WTC11 (cell line): ENCODE results near the gene TNFAIP2. TPM values are rescaled to one million over a fixed set of nuclear protein-coding genes. Genes with fewer than 3 reads are reported as not detected.
"Not testable (repeated sequence)": the region's sequence is repeated elsewhere in the genome, so short reads cannot be mapped to it uniquely, and the experiment has no call there.

ENCODE experiments used
- ATAC-seq: fragments of 200-7000 bp; cut with Tn5 transposase; 2 replicates; pipeline ENCODE4 v1.10.0; 2021; ENCODE audit warnings: mild to moderate bottlenecking, moderate library complexity
- CTCF ChIA-PET: fragments of 300-600 bp; sonication (Branson Sonifier 250); formaldehyde crosslinking; loops from one replicate; lab custom pipeline; 2021; ENCODE audit warnings: antibody characterized with exemption; lab: Charles Lee
- POLR2A ChIA-PET: fragments of 350-600 bp; sonication (Branson Sonifier 250); formaldehyde crosslinking; loops from one replicate; lab custom pipeline; 2021; ENCODE audit warnings: antibody characterized with exemption; lab: Charles Lee
- DNase-seq: peaks from one replicate; pipeline ENCODE4 v3.0.0; 2021; ENCODE audit warnings: low spot score
- H3K27ac Mint-ChIP-seq: 2 replicates; pipeline ENCODE4 v1.8.0; 2021; ENCODE audit warnings: mixed read lengths
- H3K27me3 Mint-ChIP-seq: 2 replicates; pipeline ENCODE4 v1.8.0; 2021; ENCODE audit warnings: low read depth, mild to moderate bottlenecking, moderate library complexity, mixed read lengths
- H3K36me3 Mint-ChIP-seq: 2 replicates; pipeline ENCODE4 v1.8.0; 2021; ENCODE audit warnings: mixed read lengths
- H3K4me1 Mint-ChIP-seq: 2 replicates; pipeline ENCODE4 v1.8.0; 2022; ENCODE audit warnings: mixed read lengths
- H3K4me3 Mint-ChIP-seq: 2 replicates; pipeline ENCODE4 v1.8.0; 2021; ENCODE audit warnings: mild to moderate bottlenecking, moderate library complexity, mixed read lengths
- H3K9me3 Mint-ChIP-seq: 2 replicates; pipeline ENCODE4 v1.8.0; 2021; ENCODE audit warnings: mixed read lengths
- CREB1 ChIP-seq: sonication (generic); formaldehyde crosslinking; IDR thresholded peaks from 2 replicates; pipeline ENCODE4 v1.8.0; 2023; ENCODE audit warnings: mild to moderate bottlenecking, missing genetic modification reagents
- EMX1 ChIP-seq: fragments of 250-450 bp; sonication (Bioruptor Pico); IDR thresholded peaks from 2 replicates; pipeline ENCODE4 v1.8.0; 2021; ENCODE audit warnings: mild to moderate bottlenecking
- NR2C2 ChIP-seq: sonication (generic); formaldehyde crosslinking; IDR thresholded peaks from 2 replicates; pipeline ENCODE4 v1.8.0; 2022; ENCODE audit warnings: mild to moderate bottlenecking, missing genetic modification reagents
- RELA ChIP-seq: sonication (generic); formaldehyde crosslinking; IDR thresholded peaks from 2 replicates; pipeline ENCODE4 v1.8.1; 2022; ENCODE audit warnings: missing genetic modification reagents, mild to moderate bottlenecking, borderline replicate concordance
- SMAD3 ChIP-seq: sonication (generic); formaldehyde crosslinking; IDR thresholded peaks from 2 replicates; pipeline ENCODE4 v1.8.0; 2022; ENCODE audit warnings: missing genetic modification reagents, mild to moderate bottlenecking, borderline replicate concordance
- TCF7 ChIP-seq: sonication (generic); formaldehyde crosslinking; IDR thresholded peaks from 2 replicates; pipeline ENCODE4 v1.8.0; 2022; ENCODE audit warnings: mild to moderate bottlenecking, low read depth, missing genetic modification reagents, moderate library complexity
- ZNF138 ChIP-seq: sonication (generic); formaldehyde crosslinking; conservative IDR thresholded peaks from 2 replicates; pipeline ENCODE4 v1.8.1; 2022; ENCODE audit warnings: mild to moderate bottlenecking, moderate library complexity, missing genetic modification reagents
- ZNF263 ChIP-seq: sonication (generic); formaldehyde crosslinking; IDR thresholded peaks from 2 replicates; pipeline ENCODE4 v1.8.1; 2022; ENCODE audit warnings: low read depth, mild to moderate bottlenecking, moderate library complexity, missing genetic modification reagents
- ZNF423 ChIP-seq: fragments of 250-450 bp; sonication (Bioruptor Pico); IDR thresholded peaks from 2 replicates; pipeline ENCODE4 v2.1.2; 2022; ENCODE audit warnings: mild to moderate bottlenecking, moderate library complexity
- total RNA-seq: library from RNA; stranded (reverse); gene quantifications from 3 replicates; pipeline ENCODE4 v1.2.3, GENCODE V29; 2021
- TF ChIP-seq, protein P1 (sequence below): sonication (generic); formaldehyde crosslinking; IDR thresholded peaks from 2 replicates; pipeline ENCODE4 v1.8.0; 2023; ENCODE audit warnings: mild to moderate bottlenecking, missing genetic modification reagents
- TF ChIP-seq, protein P2 (sequence below): sonication (generic); formaldehyde crosslinking; IDR thresholded peaks from 2 replicates; pipeline ENCODE4 v1.8.1; 2022; ENCODE audit warnings: mild to moderate bottlenecking, moderate library complexity, missing genetic modification reagents
- TF ChIP-seq, protein P3 (sequence below): sonication (generic); formaldehyde crosslinking; IDR thresholded peaks from 2 replicates; pipeline ENCODE4 v1.8.1; 2023; ENCODE audit warnings: mild to moderate bottlenecking, missing genetic modification reagents, moderate library complexity
- TF ChIP-seq, protein P4 (sequence below): sonication (generic); formaldehyde crosslinking; IDR thresholded peaks from 2 replicates; pipeline ENCODE4 v1.8.0; 2022; ENCODE audit warnings: mild to moderate bottlenecking, missing genetic modification reagents
- TF ChIP-seq, protein P5 (sequence below): sonication (generic); formaldehyde crosslinking; IDR thresholded peaks from 2 replicates; pipeline ENCODE4 v1.8.0; 2022; ENCODE audit warnings: missing genetic modification reagents
- TF ChIP-seq, protein P6 (sequence below): sonication (generic); formaldehyde crosslinking; IDR thresholded peaks from 2 replicates; pipeline ENCODE4 v1.8.0; 2022; ENCODE audit warnings: mild to moderate bottlenecking, missing genetic modification reagents
- TF ChIP-seq, protein P7 (sequence below): sonication (generic); formaldehyde crosslinking; IDR thresholded peaks from 2 replicates; pipeline ENCODE4 v1.8.1; 2023; ENCODE audit warnings: mild to moderate bottlenecking, missing genetic modification reagents

Gene TNFAIP2
- total RNA-seq, 1 experiment from 2014 or later, result 24.1 TPM

DNA sequence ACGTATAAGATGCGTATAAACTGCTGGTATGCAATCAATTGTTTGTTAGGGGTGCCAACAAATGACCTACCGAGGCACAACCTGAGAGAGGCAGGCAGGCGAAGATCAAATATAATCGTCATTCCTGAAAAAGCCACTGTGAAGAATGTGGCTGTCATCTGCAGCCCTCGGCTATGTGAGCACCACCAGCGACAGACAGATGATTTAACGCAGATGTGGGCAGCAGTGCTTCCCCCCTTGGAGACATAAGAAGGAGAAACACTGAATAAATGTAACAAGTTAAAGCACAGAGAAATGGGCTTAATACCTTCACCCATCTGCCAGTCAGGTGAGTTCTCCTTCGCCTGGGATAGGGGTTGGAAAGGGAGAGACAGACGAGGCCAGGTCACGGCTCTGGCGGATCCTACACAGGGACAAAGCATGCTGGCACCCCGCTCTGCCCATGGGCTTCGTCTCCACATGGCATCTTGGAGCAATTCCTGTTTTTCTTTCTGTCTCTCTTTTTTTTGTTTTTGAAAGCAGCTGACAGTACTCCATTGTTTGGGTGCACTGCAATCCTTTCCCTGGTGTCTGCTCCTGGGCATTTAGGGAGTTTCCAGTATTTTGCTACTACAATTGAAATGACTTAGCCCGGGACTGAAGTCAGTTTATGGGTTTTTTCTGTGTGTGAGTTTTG is 28.1 kb downstream of the TNFAIP2 start (continued):
- TF ChIP-seq, protein P1, sequence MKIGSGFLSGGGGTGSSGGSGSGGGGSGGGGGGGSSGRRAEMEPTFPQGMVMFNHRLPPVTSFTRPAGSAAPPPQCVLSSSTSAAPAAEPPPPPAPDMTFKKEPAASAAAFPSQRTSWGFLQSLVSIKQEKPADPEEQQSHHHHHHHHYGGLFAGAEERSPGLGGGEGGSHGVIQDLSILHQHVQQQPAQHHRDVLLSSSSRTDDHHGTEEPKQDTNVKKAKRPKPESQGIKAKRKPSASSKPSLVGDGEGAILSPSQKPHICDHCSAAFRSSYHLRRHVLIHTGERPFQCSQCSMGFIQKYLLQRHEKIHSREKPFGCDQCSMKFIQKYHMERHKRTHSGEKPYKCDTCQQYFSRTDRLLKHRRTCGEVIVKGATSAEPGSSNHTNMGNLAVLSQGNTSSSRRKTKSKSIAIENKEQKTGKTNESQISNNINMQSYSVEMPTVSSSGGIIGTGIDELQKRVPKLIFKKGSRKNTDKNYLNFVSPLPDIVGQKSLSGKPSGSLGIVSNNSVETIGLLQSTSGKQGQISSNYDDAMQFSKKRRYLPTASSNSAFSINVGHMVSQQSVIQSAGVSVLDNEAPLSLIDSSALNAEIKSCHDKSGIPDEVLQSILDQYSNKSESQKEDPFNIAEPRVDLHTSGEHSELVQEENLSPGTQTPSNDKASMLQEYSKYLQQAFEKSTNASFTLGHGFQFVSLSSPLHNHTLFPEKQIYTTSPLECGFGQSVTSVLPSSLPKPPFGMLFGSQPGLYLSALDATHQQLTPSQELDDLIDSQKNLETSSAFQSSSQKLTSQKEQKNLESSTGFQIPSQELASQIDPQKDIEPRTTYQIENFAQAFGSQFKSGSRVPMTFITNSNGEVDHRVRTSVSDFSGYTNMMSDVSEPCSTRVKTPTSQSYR, result no peak
- TF ChIP-seq, protein P2, sequence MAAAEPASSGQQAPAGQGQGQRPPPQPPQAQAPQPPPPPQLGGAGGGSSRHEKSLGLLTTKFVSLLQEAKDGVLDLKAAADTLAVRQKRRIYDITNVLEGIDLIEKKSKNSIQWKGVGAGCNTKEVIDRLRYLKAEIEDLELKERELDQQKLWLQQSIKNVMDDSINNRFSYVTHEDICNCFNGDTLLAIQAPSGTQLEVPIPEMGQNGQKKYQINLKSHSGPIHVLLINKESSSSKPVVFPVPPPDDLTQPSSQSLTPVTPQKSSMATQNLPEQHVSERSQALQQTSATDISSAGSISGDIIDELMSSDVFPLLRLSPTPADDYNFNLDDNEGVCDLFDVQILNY, result no peak
- TF ChIP-seq EMX1 (CRISPR knock-in tag), result no peak
- no peak for TF ChIP-seq NR2C2 (CRISPR knock-in tag)
- TF ChIP-seq, protein P3, sequence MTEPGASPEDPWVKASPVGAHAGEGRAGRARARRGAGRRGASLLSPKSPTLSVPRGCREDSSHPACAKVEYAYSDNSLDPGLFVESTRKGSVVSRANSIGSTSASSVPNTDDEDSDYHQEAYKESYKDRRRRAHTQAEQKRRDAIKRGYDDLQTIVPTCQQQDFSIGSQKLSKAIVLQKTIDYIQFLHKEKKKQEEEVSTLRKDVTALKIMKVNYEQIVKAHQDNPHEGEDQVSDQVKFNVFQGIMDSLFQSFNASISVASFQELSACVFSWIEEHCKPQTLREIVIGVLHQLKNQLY (CRISPR knock-in tag), result no peak
- TF ChIP-seq, protein P4, sequence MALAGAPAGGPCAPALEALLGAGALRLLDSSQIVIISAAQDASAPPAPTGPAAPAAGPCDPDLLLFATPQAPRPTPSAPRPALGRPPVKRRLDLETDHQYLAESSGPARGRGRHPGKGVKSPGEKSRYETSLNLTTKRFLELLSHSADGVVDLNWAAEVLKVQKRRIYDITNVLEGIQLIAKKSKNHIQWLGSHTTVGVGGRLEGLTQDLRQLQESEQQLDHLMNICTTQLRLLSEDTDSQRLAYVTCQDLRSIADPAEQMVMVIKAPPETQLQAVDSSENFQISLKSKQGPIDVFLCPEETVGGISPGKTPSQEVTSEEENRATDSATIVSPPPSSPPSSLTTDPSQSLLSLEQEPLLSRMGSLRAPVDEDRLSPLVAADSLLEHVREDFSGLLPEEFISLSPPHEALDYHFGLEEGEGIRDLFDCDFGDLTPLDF (CRISPR knock-in tag), result no peak

DNA sequence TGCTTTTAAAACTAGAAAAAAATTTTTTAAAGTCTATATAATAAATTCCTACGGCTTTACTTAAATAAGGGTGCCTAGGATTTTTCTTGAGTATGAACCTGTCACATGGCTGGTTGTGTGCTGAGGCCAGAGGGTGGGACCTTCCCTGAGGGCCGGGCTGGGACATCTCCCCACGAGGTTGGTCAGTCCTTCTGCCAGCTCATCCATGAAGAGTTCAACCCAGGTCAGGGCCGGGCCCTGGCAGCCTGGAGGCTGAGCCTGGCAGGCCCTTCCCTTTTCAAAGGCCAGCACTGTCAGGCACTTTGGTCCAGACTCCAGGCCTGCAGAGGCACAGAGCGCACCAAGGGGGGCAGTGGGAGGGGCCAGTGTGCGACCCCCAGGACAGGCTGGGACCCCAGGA is 31.7 kb downstream of the TNFAIP2 start:
- CTCF ChIA-PET, result no interaction called here
- no peak for TF ChIP-seq TCF7 (CRISPR knock-in tag)
- TF ChIP-seq, all 79 proteins: peak for 0
- Mint-ChIP-seq H3K27me3 (no peaks in the 10 kb centered on the region), H3K9me3 (no peaks in the 10 kb centered on the region), H3K36me3 (no peaks in the 10 kb centered on the region), H3K4me3 (no peak overlapping the region), H3K4me1 (0 out of 2 replicates have a peak, but pooled peaks cover 6% of the 10 kb centered on the region), H3K27ac (no peak overlapping the region)
- DNase-seq, result no peak
- POLR2A ChIA-PET, result no interaction called here
- no peak for ATAC-seq

DNA sequence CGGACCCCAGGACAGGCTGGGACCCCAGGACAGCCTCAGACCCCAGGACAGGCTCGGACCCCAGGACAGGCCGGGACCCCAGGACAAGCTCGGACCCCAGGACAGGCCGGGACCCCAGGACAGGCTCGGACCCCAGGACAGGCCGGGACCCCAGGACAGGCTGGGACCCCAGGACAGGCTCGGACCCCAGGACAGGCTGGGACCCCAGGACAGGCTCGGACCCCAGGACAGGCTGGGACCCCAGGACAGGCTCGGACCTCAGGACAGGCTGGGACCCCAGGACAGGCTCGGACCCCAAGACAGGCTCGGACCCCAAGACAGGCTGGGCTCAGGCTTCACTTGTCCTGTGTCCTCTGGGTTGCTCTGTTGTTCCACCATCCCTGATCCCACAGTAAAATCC is 32.2 kb downstream of the TNFAIP2 start:
- H3K27ac Mint-ChIP-seq, H3K36me3 Mint-ChIP-seq, H3K27me3 Mint-ChIP-seq, H3K4me1 Mint-ChIP-seq, DNase-seq, ATAC-seq, H3K9me3 Mint-ChIP-seq, H3K4me3 Mint-ChIP-seq, POLR2A ChIA-PET: not testable (repeated sequence)
- CTCF ChIA-PET, result interaction anchor here (3.0 kb wide), 1 partner anchor 14 kb away, joined by 25 read pairs; no protein-coding TSS in a partner anchor

DNA sequence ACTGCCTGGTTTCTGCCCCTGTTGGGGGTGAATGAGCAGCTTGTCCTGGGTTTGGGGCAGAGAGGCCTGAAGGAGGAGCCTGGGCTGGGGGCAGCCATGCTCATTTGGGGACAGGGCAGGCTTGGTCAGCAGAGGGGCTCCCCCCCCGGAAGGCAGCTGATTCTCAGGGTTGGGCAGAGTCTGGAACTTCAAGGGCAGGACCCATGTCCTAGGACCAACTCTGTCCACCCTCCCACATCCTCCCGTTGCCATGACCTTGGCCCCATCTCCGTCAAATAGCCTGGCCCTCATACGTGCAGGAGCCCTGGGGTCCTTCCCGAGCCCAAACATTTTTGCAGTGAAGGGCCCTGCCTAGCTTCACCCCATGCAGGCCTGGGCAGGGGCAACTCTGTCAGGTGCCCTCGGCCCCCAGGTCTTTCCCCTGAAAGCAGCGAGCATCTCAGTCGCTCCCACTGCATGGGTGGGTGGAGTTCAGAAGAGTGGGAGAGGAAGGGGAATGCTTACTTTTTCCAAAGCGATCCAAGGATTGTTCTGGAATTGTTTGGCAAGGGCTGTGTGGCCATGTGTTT is 32.6 kb downstream of the TNFAIP2 start:
- Mint-ChIP-seq H3K27ac (no peak overlapping the region), H3K36me3 (no peaks in the 10 kb centered on the region)
- ATAC-seq, result no peak
- TF ChIP-seq, protein P2, result no peak
- no peak for TF ChIP-seq RELA
- no peak for TF ChIP-seq ZNF138 (CRISPR knock-in tag)
- TF ChIP-seq ZNF263, result no peak
- TF ChIP-seq SMAD3 (CRISPR knock-in tag), result no peak
- TF ChIP-seq, protein P5, sequence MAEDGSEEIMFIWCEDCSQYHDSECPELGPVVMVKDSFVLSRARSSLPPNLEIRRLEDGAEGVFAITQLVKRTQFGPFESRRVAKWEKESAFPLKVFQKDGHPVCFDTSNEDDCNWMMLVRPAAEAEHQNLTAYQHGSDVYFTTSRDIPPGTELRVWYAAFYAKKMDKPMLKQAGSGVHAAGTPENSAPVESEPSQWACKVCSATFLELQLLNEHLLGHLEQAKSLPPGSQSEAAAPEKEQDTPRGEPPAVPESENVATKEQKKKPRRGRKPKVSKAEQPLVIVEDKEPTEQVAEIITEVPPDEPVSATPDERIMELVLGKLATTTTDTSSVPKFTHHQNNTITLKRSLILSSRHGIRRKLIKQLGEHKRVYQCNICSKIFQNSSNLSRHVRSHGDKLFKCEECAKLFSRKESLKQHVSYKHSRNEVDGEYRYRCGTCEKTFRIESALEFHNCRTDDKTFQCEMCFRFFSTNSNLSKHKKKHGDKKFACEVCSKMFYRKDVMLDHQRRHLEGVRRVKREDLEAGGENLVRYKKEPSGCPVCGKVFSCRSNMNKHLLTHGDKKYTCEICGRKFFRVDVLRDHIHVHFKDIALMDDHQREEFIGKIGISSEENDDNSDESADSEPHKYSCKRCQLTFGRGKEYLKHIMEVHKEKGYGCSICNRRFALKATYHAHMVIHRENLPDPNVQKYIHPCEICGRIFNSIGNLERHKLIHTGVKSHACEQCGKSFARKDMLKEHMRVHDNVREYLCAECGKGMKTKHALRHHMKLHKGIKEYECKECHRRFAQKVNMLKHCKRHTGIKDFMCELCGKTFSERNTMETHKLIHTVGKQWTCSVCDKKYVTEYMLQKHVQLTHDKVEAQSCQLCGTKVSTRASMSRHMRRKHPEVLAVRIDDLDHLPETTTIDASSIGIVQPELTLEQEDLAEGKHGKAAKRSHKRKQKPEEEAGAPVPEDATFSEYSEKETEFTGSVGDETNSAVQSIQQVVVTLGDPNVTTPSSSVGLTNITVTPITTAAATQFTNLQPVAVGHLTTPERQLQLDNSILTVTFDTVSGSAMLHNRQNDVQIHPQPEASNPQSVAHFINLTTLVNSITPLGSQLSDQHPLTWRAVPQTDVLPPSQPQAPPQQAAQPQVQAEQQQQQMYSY (CRISPR knock-in tag), result no peak
- TF ChIP-seq, protein P6, sequence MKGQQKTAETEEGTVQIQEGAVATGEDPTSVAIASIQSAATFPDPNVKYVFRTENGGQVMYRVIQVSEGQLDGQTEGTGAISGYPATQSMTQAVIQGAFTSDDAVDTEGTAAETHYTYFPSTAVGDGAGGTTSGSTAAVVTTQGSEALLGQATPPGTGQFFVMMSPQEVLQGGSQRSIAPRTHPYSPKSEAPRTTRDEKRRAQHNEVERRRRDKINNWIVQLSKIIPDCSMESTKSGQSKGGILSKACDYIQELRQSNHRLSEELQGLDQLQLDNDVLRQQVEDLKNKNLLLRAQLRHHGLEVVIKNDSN (CRISPR knock-in tag), result no peak
- no peak for TF ChIP-seq CREB1
- TF ChIP-seq, protein P7, sequence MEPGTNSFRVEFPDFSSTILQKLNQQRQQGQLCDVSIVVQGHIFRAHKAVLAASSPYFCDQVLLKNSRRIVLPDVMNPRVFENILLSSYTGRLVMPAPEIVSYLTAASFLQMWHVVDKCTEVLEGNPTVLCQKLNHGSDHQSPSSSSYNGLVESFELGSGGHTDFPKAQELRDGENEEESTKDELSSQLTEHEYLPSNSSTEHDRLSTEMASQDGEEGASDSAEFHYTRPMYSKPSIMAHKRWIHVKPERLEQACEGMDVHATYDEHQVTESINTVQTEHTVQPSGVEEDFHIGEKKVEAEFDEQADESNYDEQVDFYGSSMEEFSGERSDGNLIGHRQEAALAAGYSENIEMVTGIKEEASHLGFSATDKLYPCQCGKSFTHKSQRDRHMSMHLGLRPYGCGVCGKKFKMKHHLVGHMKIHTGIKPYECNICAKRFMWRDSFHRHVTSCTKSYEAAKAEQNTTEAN, result no peak
- no peak for TF ChIP-seq ZNF423 (CRISPR knock-in tag)

More for the DNA sequence above, 32.6 kb downstream of the TNFAIP2 start:
- Mint-ChIP-seq H3K4me1 (0 out of 2 replicates have a peak, but pooled peaks cover 6% of the 10 kb centered on the region), H3K27me3 (no peaks in the 10 kb centered on the region), H3K4me3 (no peak overlapping the region), H3K9me3 (no peaks in the 10 kb centered on the region)
- ChIA-PET POLR2A (no interaction called here), CTCF (interaction anchor here (1.1 to 3.0 kb wide), 3 partner anchors 15 to 51 kb away, joined by 5 to 25 read pairs (median 22); no protein-coding TSS in a partner anchor)
- no peak for DNase-seq
